Measurements from ENCODE around the gene GALR1. TPM values are rescaled to one million over a fixed set of nuclear protein-coding genes. Genes with fewer than 3 reads are reported as not detected.

The GALR1 gene
- total and polyA plus RNA-seq, 11 donors: under 0.01 to 0.08 (median 0.04) TPM; not detected in 6

DNA sequence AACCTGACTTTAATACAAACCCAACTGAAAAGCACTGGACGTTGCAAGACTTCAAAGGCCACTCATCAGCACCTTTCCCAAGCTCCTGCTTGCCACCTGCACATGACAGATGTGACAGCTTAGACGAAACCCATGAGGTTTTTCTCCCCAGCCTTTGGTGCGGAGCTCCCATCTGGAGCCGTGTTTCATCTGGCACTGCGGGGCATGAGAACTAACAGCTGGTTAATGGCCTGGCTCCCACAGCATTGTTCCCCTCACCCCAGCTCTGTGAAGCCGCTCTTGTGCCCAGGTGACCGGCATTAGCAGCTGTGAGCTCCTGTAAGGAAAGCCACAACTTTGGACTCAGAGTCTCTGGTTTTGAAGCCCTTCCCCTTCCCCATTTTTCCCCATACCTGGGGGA, 50.9 kb downstream of the GALR1 start:
- Histone ChIP-seq H3K36me3 (no peaks in the 10 kb centered on the region), H3K4me1 (no peaks in the 10 kb centered on the region), H3K9me3 (no peaks in the 10 kb centered on the region), H3K4me3 (no peak overlapping the region), H3K27ac (no peak overlapping the region), H3K27me3 (no peaks in the 10 kb centered on the region)
- DNase-seq (no peak), ATAC-seq (no peak)
- TF ChIP-seq, protein P1, sequence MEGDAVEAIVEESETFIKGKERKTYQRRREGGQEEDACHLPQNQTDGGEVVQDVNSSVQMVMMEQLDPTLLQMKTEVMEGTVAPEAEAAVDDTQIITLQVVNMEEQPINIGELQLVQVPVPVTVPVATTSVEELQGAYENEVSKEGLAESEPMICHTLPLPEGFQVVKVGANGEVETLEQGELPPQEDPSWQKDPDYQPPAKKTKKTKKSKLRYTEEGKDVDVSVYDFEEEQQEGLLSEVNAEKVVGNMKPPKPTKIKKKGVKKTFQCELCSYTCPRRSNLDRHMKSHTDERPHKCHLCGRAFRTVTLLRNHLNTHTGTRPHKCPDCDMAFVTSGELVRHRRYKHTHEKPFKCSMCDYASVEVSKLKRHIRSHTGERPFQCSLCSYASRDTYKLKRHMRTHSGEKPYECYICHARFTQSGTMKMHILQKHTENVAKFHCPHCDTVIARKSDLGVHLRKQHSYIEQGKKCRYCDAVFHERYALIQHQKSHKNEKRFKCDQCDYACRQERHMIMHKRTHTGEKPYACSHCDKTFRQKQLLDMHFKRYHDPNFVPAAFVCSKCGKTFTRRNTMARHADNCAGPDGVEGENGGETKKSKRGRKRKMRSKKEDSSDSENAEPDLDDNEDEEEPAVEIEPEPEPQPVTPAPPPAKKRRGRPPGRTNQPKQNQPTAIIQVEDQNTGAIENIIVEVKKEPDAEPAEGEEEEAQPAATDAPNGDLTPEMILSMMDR (IDR thresholded peaks at IDR 0.05): no peak
- TF ChIP-seq POLR2A (IDR thresholded peaks at IDR 0.05): no peak
- WGBS, 4 donors: 46 to 56% (median 54%) methylated on average over 7 of the region's 7 CpGs
- intact Hi-C loops (cut with DNase I): no loop called here

GRCh38 chr18:77304268-77304667, 54.6 kb downstream of the GALR1 start:
- Histone ChIP-seq H3K9me3 (no peaks in the 10 kb centered on the region), H3K27ac (no peak overlapping the region), H3K27me3 (peaks cover 0 to 3% (median 0%) of the 10 kb centered on the region in 9 donors), H3K4me1 (no peaks in the 10 kb centered on the region), H3K36me3 (no peaks in the 10 kb centered on the region), H3K4me3 (no peak overlapping the region)
- intact Hi-C loops (cut with DNase I): no loop called here
- TF ChIP-seq, protein P1 (IDR thresholded peaks at IDR 0.05): no peak
- no peak for TF ChIP-seq POLR2A (IDR thresholded peaks at IDR 0.05)
- no peak for ATAC-seq
- 80 to 89% (median 85%) methylated on average over 7 of the region's 7 CpGs for WGBS, 4 donors
- DNase-seq: no peak

GRCh38 chr18:77305676-77306075, 56.0 kb downstream of the GALR1 start:
- no peak overlapping the region for H3K27ac ChIP-seq
- no peaks in the 10 kb centered on the region for H3K4me1 ChIP-seq
- no peak for DNase-seq
- no peak overlapping the region for H3K4me3 ChIP-seq
- H3K9me3 ChIP-seq: no peaks in the 10 kb centered on the region
- TF ChIP-seq, protein P1 (IDR thresholded peaks at IDR 0.05): no peak
- TF ChIP-seq POLR2A (IDR thresholded peaks at IDR 0.05): no peak
- H3K27me3 ChIP-seq: peaks cover 0 to 3% (median 0%) of the 10 kb centered on the region in 9 donors
- intact Hi-C loops (cut with DNase I): no loop called here
- ATAC-seq: no peak
- H3K36me3 ChIP-seq: no peaks in the 10 kb centered on the region
- 90 to 95% (median 94%) methylated on average over 4 of the region's 4 CpGs for WGBS, 4 donors

DNA sequence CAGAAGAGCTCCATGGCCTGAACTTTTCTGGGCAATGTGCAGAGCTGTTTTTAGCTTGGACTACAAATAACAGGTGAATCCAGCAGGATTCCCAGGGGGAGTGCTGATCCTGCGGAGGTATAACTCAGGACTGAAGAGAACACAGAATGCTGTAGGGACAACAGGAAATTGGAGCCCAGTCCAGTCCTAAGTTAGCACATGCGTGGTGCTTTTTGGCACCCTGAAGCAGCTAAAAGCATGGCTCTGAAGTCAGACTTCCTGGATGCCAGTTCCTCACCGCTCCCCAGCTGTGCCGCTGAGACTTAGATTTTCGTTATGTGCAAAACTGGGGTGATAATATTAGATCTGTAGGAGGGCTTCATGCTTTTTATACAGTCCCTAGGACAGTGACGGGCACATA, 58.6 kb downstream of the GALR1 start:
- intact Hi-C loops (cut with DNase I): no loop called here
- ATAC-seq (no peak), DNase-seq (no peak)
- H3K27me3 ChIP-seq: peaks cover 0 to 3% (median 0%) of the 10 kb centered on the region in 9 donors
- H3K4me1 ChIP-seq: no peaks in the 10 kb centered on the region
- H3K9me3 ChIP-seq: no peaks in the 10 kb centered on the region
- H3K36me3 ChIP-seq: no peaks in the 10 kb centered on the region
- H3K27ac ChIP-seq: no peak overlapping the region
- H3K4me3 ChIP-seq: no peak overlapping the region
- 68 to 79% (median 75%) methylated on average over 6 of the region's 6 CpGs for WGBS, 4 donors
- TF ChIP-seq POLR2A (IDR thresholded peaks at IDR 0.05): no peak
- TF ChIP-seq, protein P1 (IDR thresholded peaks at IDR 0.05): no peak

All from heart left ventricle (tissue), 16 donors.